HG03108 (cell line): ENCODE results near the gene MMAB.

Experiments
- ATAC-seq: cut with Tn5 transposase; IDR thresholded peaks from one replicate; pipeline ENCODE4 v1.9.1; 2021; ENCODE audit warnings: moderate library complexity; ENCODE audit not compliant: unreplicated experiment

Gene MMAB

GRCh38 chr12:109541413-109541726 is 31.9 kb downstream of the MMAB start:
- no peak for ATAC-seq

GRCh38 chr12:109540526-109541412 is 32.5 kb downstream of the MMAB start:
- no peak for ATAC-seq

- ATAC-seq: no peak
Observed at GRCh38 chr12:109539508-109539907, 33.8 kb downstream of the MMAB start.

- no peak for ATAC-seq
Observed at GRCh38 chr12:109538191-109538863, 35.0 kb downstream of the MMAB start.

GRCh38 chr12:109537136-109537535 is 36.2 kb downstream of the MMAB start:
- ATAC-seq: no peak

- ATAC-seq: no peak
Observed at GRCh38 chr12:109535863-109536250, 37.4 kb downstream of the MMAB start.

- ATAC-seq: no peak
Observed at GRCh38 chr12:109535231-109535862, 38.0 kb downstream of the MMAB start.

- ATAC-seq: no peak
Observed at GRCh38 chr12:109534456-109534855, 38.8 kb downstream of the MMAB start.

- ATAC-seq: no peak
Observed at GRCh38 chr12:109533487-109533740, 39.9 kb downstream of the MMAB start.

- no peak for ATAC-seq
Observed at GRCh38 chr12:109532721-109533486, 40.4 kb downstream of the MMAB start.

GRCh38 chr12:109531411-109531810 is 41.9 kb downstream of the MMAB start:
- ATAC-seq: no peak

- no peak for ATAC-seq
Observed at GRCh38 chr12:109529691-109530640, 43.3 kb downstream of the MMAB start.

- no peak for ATAC-seq
Observed at GRCh38 chr12:109527489-109528123, 45.7 kb downstream of the MMAB start.

GRCh38 chr12:109525279-109525585 is 48.1 kb downstream of the MMAB start:
- ATAC-seq: no peak

- no peak for ATAC-seq
Observed at GRCh38 chr12:109524466-109525278, 48.6 kb downstream of the MMAB start.

- no peak for ATAC-seq
Observed at GRCh38 chr12:109523504-109523903, 49.8 kb downstream of the MMAB start.

- no peak for ATAC-seq
Observed at GRCh38 chr12:109523071-109523470, 50.2 kb downstream of the MMAB start.

- no peak for ATAC-seq
Observed at GRCh38 chr12:109521831-109522230, 51.5 kb downstream of the MMAB start.

- ATAC-seq: no peak
Observed at GRCh38 chr12:109519787-109520186, 53.5 kb downstream of the MMAB start.
